Neural progenitor cell (in vitro differentiated cells): Measurements from ENCODE around the gene FOLR1. TPM values are rescaled to one million over a fixed set of nuclear protein-coding genes. Genes with fewer than 3 reads are reported as not detected.

ENCODE experiments used
- DNase-seq: peaks from one replicate; pipeline ENCODE4 v3.0.0-alpha.2; 2016; ENCODE audit warnings: low spot score
- H2AFZ ChIP-seq: fragments of 200-600 bp; sonication (generic); replicated peaks from 2 replicates; pipeline ENCODE4 v1.6.1; 2016; ENCODE audit warnings: antibody characterized with exemption
- H3F3A ChIP-seq: fragments of 200-600 bp; sonication (generic); 2 replicates; pipeline ENCODE4 v1.6.1; 2016; ENCODE audit warnings: antibody characterized with exemption, low read depth
- H3K27ac ChIP-seq: fragments of 200-600 bp; sonication (generic); 2 replicates; pipeline ENCODE4 v1.5.1; 2016; ENCODE audit warnings: mild to moderate bottlenecking
- H3K27me3 ChIP-seq: fragments of 200-600 bp; sonication (generic); 2 replicates; pipeline ENCODE4 v1.6.1; 2016; ENCODE audit warnings: mild to moderate bottlenecking, moderate library complexity
- H3K36me3 ChIP-seq: fragments of 200-600 bp; sonication (generic); 2 replicates; pipeline ENCODE4 v1.5.1; 2016
- H3K4me1 ChIP-seq: fragments of 200-600 bp; sonication (generic); 2 replicates; pipeline ENCODE4 v1.6.1; 2016; ENCODE audit warnings: mixed run types
- H3K4me2 ChIP-seq: fragments of 200-600 bp; sonication (generic); 2 replicates; pipeline ENCODE4 v1.6.1; 2016
- H3K4me3 ChIP-seq: fragments of 200-600 bp; sonication (generic); 2 replicates; pipeline ENCODE4 v1.5.1; 2016
- H3K79me2 ChIP-seq: fragments of 200-600 bp; sonication (generic); 2 replicates; pipeline ENCODE4 v1.6.1; 2016; ENCODE audit warnings: low read depth
- H3K9ac ChIP-seq: fragments of 200-600 bp; sonication (generic); 2 replicates; pipeline ENCODE4 v1.6.1; 2016
- H3K9me3 ChIP-seq: fragments of 200-600 bp; sonication (generic); 2 replicates; pipeline ENCODE4 v1.5.1; 2016; ENCODE audit warnings: low read depth
- H4K20me1 ChIP-seq: fragments of 200-600 bp; sonication (generic); 2 replicates; pipeline ENCODE4 v1.6.1; 2016; ENCODE audit warnings: low read depth
- H3K27ac Mint-ChIP-seq: 3 replicates; pipeline ENCODE4 v1.8.0; 2021; ENCODE audit warnings: mixed read lengths
- H3K27me3 Mint-ChIP-seq: 2 replicates; pipeline ENCODE4 v1.8.0; 2022; ENCODE audit warnings: low read depth, mild to moderate bottlenecking, inconsistent platforms, moderate library complexity, mixed read lengths; ENCODE audit not compliant: insufficient read depth
- H3K36me3 Mint-ChIP-seq: 3 replicates; pipeline ENCODE4 v1.8.0; 2021; ENCODE audit warnings: mixed read lengths
- H3K4me1 Mint-ChIP-seq: 3 replicates; pipeline ENCODE4 v1.8.0; 2021; ENCODE audit warnings: mixed read lengths
- H3K4me3 Mint-ChIP-seq: 3 replicates; pipeline ENCODE4 v1.8.0; 2021; ENCODE audit warnings: mild to moderate bottlenecking, moderate library complexity, mixed read lengths
- H3K9me3 Mint-ChIP-seq: 3 replicates; pipeline ENCODE4 v1.8.0; 2020; ENCODE audit warnings: mixed read lengths
- EZH2 ChIP-seq: fragments of 200-600 bp; sonication (generic); IDR thresholded peaks from 2 replicates; pipeline ENCODE4 v1.6.1; 2017; ENCODE audit warnings: antibody characterized with exemption, mild to moderate bottlenecking, moderate library complexity
- EZH2phosphoT487 ChIP-seq: fragments of 200-600 bp; sonication (generic); IDR thresholded peaks from 2 replicates; pipeline ENCODE4 v1.6.1; 2017; ENCODE audit warnings: antibody characterized with exemption
- total RNA-seq: library from RNA; depleted of rRNA; stranded (reverse); fragments of >200 nt; gene quantifications from 2 replicates; pipeline ENCODE4 v1.2.3, GENCODE V29; 2015; ENCODE audit warnings: low replicate concordance
- TF ChIP-seq, protein P1 (sequence below): fragments of 200-600 bp; sonication (generic); IDR thresholded peaks from 2 replicates; pipeline ENCODE4 v1.5.1; 2017; ENCODE audit warnings: antibody characterized with exemption, mild to moderate bottlenecking

FOLR1 gene
- total RNA-seq, 1 donor from 2014 or later = 3.6 TPM

DNA sequence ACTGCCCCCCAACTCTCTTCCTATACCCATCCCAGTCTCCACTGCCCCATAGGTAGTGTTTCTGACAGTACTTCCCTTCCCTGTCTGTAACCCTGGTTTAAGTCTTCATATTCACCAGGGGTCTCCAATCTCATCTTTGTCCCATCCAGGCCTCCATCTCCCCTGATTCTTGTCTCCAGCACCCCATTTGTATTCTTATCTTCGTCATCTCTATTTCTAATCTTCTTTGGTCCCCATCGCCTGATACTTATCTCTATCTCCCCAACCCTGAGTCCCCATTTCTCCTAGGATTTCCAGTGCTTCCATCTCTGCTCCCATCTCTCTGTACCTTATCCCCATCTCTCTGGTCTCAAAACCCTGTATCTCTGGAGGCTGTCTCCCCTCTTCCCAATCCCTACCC lies 50.2 kb downstream of the FOLR1 start:
- H3K4me1 Mint-ChIP-seq = peaks cover 26% of the 10 kb centered on the region
- no peak overlapping the region for H2AFZ ChIP-seq
- peak overlapping the region; percentile 5 for H3K4me3 Mint-ChIP-seq
- no peaks in the 10 kb centered on the region for H3K79me2 ChIP-seq
- H3K27me3 Mint-ChIP-seq = peaks cover 40% of the 10 kb centered on the region
- TF ChIP-seq EZH2phosphoT487 (no peak), EZH2 (no peak)
- TF ChIP-seq, protein P1, sequence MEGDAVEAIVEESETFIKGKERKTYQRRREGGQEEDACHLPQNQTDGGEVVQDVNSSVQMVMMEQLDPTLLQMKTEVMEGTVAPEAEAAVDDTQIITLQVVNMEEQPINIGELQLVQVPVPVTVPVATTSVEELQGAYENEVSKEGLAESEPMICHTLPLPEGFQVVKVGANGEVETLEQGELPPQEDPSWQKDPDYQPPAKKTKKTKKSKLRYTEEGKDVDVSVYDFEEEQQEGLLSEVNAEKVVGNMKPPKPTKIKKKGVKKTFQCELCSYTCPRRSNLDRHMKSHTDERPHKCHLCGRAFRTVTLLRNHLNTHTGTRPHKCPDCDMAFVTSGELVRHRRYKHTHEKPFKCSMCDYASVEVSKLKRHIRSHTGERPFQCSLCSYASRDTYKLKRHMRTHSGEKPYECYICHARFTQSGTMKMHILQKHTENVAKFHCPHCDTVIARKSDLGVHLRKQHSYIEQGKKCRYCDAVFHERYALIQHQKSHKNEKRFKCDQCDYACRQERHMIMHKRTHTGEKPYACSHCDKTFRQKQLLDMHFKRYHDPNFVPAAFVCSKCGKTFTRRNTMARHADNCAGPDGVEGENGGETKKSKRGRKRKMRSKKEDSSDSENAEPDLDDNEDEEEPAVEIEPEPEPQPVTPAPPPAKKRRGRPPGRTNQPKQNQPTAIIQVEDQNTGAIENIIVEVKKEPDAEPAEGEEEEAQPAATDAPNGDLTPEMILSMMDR = no peak
- peaks cover 87% of the 10 kb centered on the region for H3K27me3 ChIP-seq
- H4K20me1 ChIP-seq = peaks cover 23% of the 10 kb centered on the region
- H3K36me3 ChIP-seq = no peaks in the 10 kb centered on the region
- no peak overlapping the region for H3K9ac ChIP-seq
- H3K4me2 ChIP-seq = no peak overlapping the region
- no peak for DNase-seq
- H3K36me3 Mint-ChIP-seq = peaks cover 8% of the 10 kb centered on the region
- H3K9me3 Mint-ChIP-seq = peaks cover 15% of the 10 kb centered on the region
- peaks cover 29% of the 10 kb centered on the region for H3K4me1 ChIP-seq
- H3K27ac ChIP-seq = no peak overlapping the region
- H3K4me3 ChIP-seq = no peak overlapping the region
- H3K9me3 ChIP-seq = no peaks in the 10 kb centered on the region
- H3F3A ChIP-seq = peaks cover 26% of the 10 kb centered on the region
- no peak overlapping the region for H3K27ac Mint-ChIP-seq

DNA sequence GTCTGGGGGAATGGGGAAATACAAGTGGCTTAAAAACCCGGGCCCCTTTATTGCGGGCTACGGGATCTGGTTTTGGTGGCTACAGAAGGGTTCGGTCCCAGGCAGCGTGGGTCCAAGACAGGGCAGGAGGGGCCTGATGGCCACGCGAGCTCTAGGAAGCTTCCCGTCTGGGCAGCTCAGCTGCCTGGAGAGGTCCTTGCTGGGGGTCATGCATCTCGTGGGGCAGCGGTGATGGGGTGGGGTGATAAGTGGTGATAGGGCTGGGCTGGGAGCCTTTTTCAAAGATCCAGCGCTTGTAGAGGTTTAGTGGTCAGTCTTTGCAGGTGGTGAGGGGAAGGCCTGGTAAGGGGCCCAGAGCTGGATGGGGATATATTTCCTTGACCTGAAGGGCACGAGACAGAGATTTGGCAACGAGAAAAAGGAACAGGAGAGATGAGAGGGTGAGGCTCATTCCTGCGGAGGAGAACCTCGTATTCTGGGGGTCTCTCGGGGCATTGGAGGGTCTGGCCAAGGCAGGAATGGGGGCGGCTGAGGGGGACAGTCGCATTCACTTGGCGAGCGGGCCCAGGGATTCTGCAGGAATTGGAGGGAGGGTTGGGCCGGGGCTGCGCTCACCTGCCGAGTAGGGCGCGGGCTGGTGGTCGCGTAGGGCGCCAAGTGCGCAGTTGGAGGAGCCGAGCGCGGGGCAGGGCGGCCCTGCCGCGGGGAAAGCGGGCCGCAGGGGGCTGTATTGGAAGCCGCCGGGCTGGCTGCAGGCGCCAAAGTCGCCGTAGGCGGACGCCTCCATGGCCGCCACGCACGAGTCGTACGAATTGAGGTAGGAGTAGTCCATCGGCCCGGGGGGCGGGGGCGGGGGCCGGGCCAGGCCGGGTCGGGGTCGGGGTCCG lies 51.5 kb downstream of the FOLR1 start:
- Histone ChIP-seq H3K4me2 (peak overlapping the region; percentile 84), H3K27me3 (peaks cover 100% of the 10 kb centered on the region), H3K4me1 (peaks cover 23% of the 10 kb centered on the region), H3K9ac (no peak overlapping the region), H3K9me3 (no peaks in the 10 kb centered on the region), H3K36me3 (no peaks in the 10 kb centered on the region), H3K79me2 (no peaks in the 10 kb centered on the region), H4K20me1 (peaks cover 11% of the 10 kb centered on the region), H3K27ac (no peak overlapping the region), H2AFZ (peak overlapping the region; percentile 85), H3F3A (peaks cover 16% of the 10 kb centered on the region), H3K4me3 (peak overlapping the region; percentile 69)
- DNase-seq = peak; percentile 55
- Mint-ChIP-seq H3K4me3 (peak overlapping the region; percentile 81), H3K27ac (no peak overlapping the region), H3K27me3 (peaks cover 40% of the 10 kb centered on the region), H3K9me3 (peaks cover 15% of the 10 kb centered on the region), H3K4me1 (peaks cover 25% of the 10 kb centered on the region), H3K36me3 (peaks cover 8% of the 10 kb centered on the region)
- TF ChIP-seq, protein P1 = no peak
- peak; percentile 61 for TF ChIP-seq EZH2
- TF ChIP-seq EZH2phosphoT487 = no peak

DNA sequence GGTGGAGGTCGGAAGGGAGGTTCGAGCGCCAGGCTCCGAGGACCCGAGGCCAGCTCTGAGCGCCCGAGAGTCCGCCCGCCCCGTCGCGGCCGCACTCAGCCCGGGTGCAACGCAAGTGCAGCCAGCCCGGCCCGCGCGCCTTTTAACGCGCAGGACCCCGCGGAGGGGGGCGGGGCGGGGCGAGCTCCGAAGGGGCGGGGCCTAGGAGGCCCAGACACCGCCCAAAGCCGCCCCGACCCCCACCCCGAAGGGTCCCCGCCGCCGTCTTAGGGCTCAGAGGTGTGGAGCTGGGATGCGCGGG lies 52.1 kb downstream of the FOLR1 start, which contains the start of gene PHOX2A:
Gene PHOX2A, minus strand, starts transcription at position 117 of the 301 bp plus-strand sequence. CDS start 172 bp downstream, outside the sequence.
- peaks cover 17% of the 10 kb centered on the region for H3K4me1 ChIP-seq
- H3K27ac Mint-ChIP-seq = no peak within 1 kb of the TSS
- no peaks in the 10 kb centered on the region for H3K79me2 ChIP-seq
- no peaks in the 10 kb centered on the region for H3K36me3 ChIP-seq
- peaks cover 100% of the 10 kb centered on the region for H3K27me3 ChIP-seq
- peaks cover 5% of the 10 kb centered on the region for H4K20me1 ChIP-seq
- H2AFZ ChIP-seq = peak within 1 kb of the TSS; percentile 85
- TF ChIP-seq, protein P1 = no peak
- TF ChIP-seq EZH2phosphoT487 = no peak
- TF ChIP-seq EZH2 = no peak
- H3K9ac ChIP-seq = no peak within 1 kb of the TSS
- DNase-seq = peak; percentile 69
- peaks cover 15% of the 10 kb centered on the region for H3K9me3 Mint-ChIP-seq
- H3K9me3 ChIP-seq = no peaks in the 10 kb centered on the region
- H3K4me3 ChIP-seq = peak within 1 kb of the TSS; percentile 69
- H3K4me1 Mint-ChIP-seq = peaks cover 21% of the 10 kb centered on the region
- peak within 1 kb of the TSS; percentile 81 for H3K4me3 Mint-ChIP-seq
- H3K27ac ChIP-seq = no peak within 1 kb of the TSS
- H3F3A ChIP-seq = peaks cover 10% of the 10 kb centered on the region
- H3K4me2 ChIP-seq = peak within 1 kb of the TSS; percentile 84
- peaks cover 5% of the 10 kb centered on the region for H3K36me3 Mint-ChIP-seq
- H3K27me3 Mint-ChIP-seq = peaks cover 36% of the 10 kb centered on the region
